ENCODE measurements around the gene TBL1X. TPM values are rescaled to one million over a fixed set of nuclear protein-coding genes. Genes with fewer than 3 reads are reported as not detected.

Gene TBL1X
- total and polyA plus RNA-seq, 10 of the 15 experiments (the other 5 are each of a cell fraction or from before 2014, with no cell fraction given): 4.4 to 26.3 (median 10.6) TPM

DNA sequence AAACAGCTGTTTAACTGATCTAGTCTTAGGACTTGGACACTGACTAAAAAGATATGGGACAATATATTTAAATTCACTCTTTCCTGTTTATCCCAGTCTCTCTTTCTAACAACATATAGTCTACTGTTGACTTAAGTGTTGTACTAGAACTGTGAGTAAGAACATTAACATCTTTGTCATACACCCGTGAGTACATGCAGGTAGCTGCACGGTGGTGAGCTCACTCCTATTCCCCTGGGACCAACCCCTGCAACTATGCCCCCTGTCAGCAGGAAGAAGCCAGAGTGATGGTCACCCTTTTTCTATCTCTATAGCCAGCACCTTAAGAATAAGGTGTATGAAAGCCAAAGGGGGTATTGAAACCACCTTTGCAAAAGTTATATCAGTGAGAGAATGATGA is 17.6 kb downstream of the TBL1X start:
- ChIA-PET SMC1A (ENCODE audit: uncharacterized antibody, unreplicated experiment) (interaction anchor here (1.3 to 2.6 kb wide), 2 partner anchors 20 to 44 kb away, joined by 4 to 17 read pairs; no protein-coding TSS in a partner anchor), CTCF (no interaction called here), POLR2A (interaction anchor here (0.7 kb wide), 1 partner anchor 10 kb away, joined by 3 read pairs; no protein-coding TSS in a partner anchor), RAD21 (ENCODE audit: unreplicated experiment) (interaction anchor here (2.7 kb wide), 1 partner anchor 20 kb away, joined by 9 read pairs; no protein-coding TSS in a partner anchor)
- H3K4me1 ChIP-seq (ENCODE audit: control insufficient read depth, insufficient read depth, low read length): no peaks in the 10 kb centered on the region
- H3K27me3 ChIP-seq (replicated peaks in 1 of 2; ENCODE audit: control insufficient read depth in 2 of 2, insufficient read depth in 2 of 2, low read length in 1 of 2): no peaks in the 10 kb centered on the region
- no peaks in the 10 kb centered on the region for H3K79me2 ChIP-seq (ENCODE audit: control insufficient read depth, insufficient read depth, low read length)
- no peak overlapping the region for H3K9ac ChIP-seq (ENCODE audit: control insufficient read depth, insufficient read depth, low read length)
- FAIRE-seq (peak; percentile 68), DNase-seq (ENCODE audit: low read depth, low spot score) (no peak), ATAC-seq (peak; percentile 73)
- no peaks in the 10 kb centered on the region for H3K9me3 ChIP-seq (replicated peaks; ENCODE audit: control insufficient read depth, insufficient read depth, low read length)
- H3K4me3 ChIP-seq: no peak overlapping the region
- no TSS peak for BruUV-seq (replicated peaks)
- no peak overlapping the region for H3K27ac ChIP-seq (ENCODE audit: control insufficient read depth, insufficient read depth)
- no peak overlapping the region for H2AFZ ChIP-seq (ENCODE audit: control insufficient read depth, low read depth, low read length)
- TF ChIP-seq MEF2B (IDR thresholded peaks at IDR 0.05; ENCODE audit: partially characterized antibody, poor library complexity, severe bottlenecking): peak; percentile 65
- no peak for TF ChIP-seq BMI1 (IDR thresholded peaks at IDR 0.05; ENCODE audit: borderline replicate concordance)
- no peak for TF ChIP-seq ETV6 (conservative IDR thresholded peaks at IDR 0.05 in 1 of 2, IDR thresholded peaks at IDR 0.05 in 1 of 2; ENCODE audit: borderline replicate concordance in 1 of 2, low read depth in 1 of 2)
- H3K36me3 ChIP-seq (ENCODE audit: control insufficient read depth in 2 of 2, insufficient read depth in 2 of 2, low read length in 1 of 2): no peaks in the 10 kb centered on the region
- H4K20me1 ChIP-seq (ENCODE audit: control insufficient read depth, insufficient read depth): no peaks in the 10 kb centered on the region
- H3K4me2 ChIP-seq (ENCODE audit: control insufficient read depth, insufficient read depth): no peak overlapping the region
- 5% methylated on average over 2 of the region's 2 CpGs for WGBS (ENCODE audit: insufficient coverage, insufficient replicate concordance, low lambda C conversion rate, missing lambda C conversion rate)
- in situ Hi-C loops (cut with MboI) (no loop called here), intact Hi-C loops (cut with micrococcal nuclease; ENCODE audit: unreplicated experiment) (no loop called here)

DNA sequence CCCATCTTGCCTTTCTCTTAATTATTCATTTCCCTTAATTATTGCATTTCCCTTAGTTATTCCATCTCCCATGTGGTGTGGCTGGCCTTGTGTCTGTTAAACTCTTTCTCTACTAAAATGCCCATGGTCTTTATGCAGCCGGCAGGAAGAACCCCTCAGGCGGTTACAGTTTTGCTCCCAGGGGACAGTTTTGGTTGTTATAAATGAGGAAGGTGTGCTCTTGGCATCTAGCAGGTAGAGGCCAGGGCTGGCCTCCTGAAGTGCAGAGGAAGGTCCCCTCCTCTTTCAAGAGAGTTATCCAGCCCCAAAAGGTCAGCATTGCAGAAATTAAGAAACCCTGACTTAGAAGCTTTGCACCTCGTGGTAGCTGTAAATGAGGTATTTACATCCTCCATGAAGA is 18.0 kb downstream of the TBL1X start:
- Histone ChIP-seq H2AFZ (ENCODE audit: control insufficient read depth, low read depth, low read length) (no peak overlapping the region), H3K4me3 (no peak overlapping the region), H3K27ac (ENCODE audit: control insufficient read depth, insufficient read depth) (no peak overlapping the region), H3K79me2 (ENCODE audit: control insufficient read depth, insufficient read depth, low read length) (no peaks in the 10 kb centered on the region), H3K4me1 (ENCODE audit: control insufficient read depth, insufficient read depth, low read length) (no peaks in the 10 kb centered on the region), H4K20me1 (ENCODE audit: control insufficient read depth, insufficient read depth) (no peaks in the 10 kb centered on the region), H3K4me2 (ENCODE audit: control insufficient read depth, insufficient read depth) (no peak overlapping the region), H3K9ac (ENCODE audit: control insufficient read depth, insufficient read depth, low read length) (no peak overlapping the region), H3K27me3 (replicated peaks in 1 of 2; ENCODE audit: control insufficient read depth in 2 of 2, insufficient read depth in 2 of 2, low read length in 1 of 2) (no peaks in the 10 kb centered on the region), H3K36me3 (ENCODE audit: control insufficient read depth in 2 of 2, insufficient read depth in 2 of 2, low read length in 1 of 2) (no peaks in the 10 kb centered on the region), H3K9me3 (replicated peaks; ENCODE audit: control insufficient read depth, insufficient read depth, low read length) (no peaks in the 10 kb centered on the region)
- TF ChIP-seq ZZZ3 (IDR thresholded peaks at IDR 0.05; ENCODE audit: control insufficient read depth, insufficient read length, low read depth) (no peak), MEF2B (IDR thresholded peaks at IDR 0.05; ENCODE audit: partially characterized antibody, poor library complexity, severe bottlenecking) (peak; percentile 42)
- SMC1A ChIA-PET (ENCODE audit: uncharacterized antibody, unreplicated experiment): interaction anchor here (0.8 to 2.6 kb wide), 4 partner anchors 14 to 44 kb away, joined by 3 to 17 read pairs (median 4); no protein-coding TSS in a partner anchor
- intact Hi-C loops (cut with micrococcal nuclease; ENCODE audit: unreplicated experiment) (no loop called here), in situ Hi-C loops (cut with MboI) (no loop called here)
- no peak for FAIRE-seq
- RAD21 ChIA-PET (ENCODE audit: unreplicated experiment): interaction anchor here (2.7 kb wide), 1 partner anchor 20 kb away, joined by 9 read pairs; no protein-coding TSS in a partner anchor
- POLR2A ChIA-PET: interaction anchor here (0.7 to 1.0 kb wide), 2 partner anchors 11 to 15 kb away, joined by 3 read pairs; no protein-coding TSS in a partner anchor
- ATAC-seq: peak; percentile 55
- DNase-seq (ENCODE audit: low read depth, low spot score): no peak
- CTCF ChIA-PET: no interaction called here
- BruUV-seq (replicated peaks): no TSS peak
- 17% methylated on average over 3 of the region's 3 CpGs for WGBS (ENCODE audit: insufficient coverage, insufficient replicate concordance, low lambda C conversion rate, missing lambda C conversion rate)

All from GM12878 (cell line).